CD4-positive, alpha-beta T cell treated with Interleukin-17A for 4 hours (primary cell): Measurements from ENCODE around the gene INPPL1.
"Not testable (repeated sequence)": the region's sequence is repeated elsewhere in the genome, so short reads cannot be mapped to it uniquely, and the experiment has no call there.

Experiments
- DNase-seq: peaks from one replicate; pipeline ENCODE4 v3.0.0-alpha.2; 2020; ENCODE audit warnings: mixed read lengths

The INPPL1 gene

DNA sequence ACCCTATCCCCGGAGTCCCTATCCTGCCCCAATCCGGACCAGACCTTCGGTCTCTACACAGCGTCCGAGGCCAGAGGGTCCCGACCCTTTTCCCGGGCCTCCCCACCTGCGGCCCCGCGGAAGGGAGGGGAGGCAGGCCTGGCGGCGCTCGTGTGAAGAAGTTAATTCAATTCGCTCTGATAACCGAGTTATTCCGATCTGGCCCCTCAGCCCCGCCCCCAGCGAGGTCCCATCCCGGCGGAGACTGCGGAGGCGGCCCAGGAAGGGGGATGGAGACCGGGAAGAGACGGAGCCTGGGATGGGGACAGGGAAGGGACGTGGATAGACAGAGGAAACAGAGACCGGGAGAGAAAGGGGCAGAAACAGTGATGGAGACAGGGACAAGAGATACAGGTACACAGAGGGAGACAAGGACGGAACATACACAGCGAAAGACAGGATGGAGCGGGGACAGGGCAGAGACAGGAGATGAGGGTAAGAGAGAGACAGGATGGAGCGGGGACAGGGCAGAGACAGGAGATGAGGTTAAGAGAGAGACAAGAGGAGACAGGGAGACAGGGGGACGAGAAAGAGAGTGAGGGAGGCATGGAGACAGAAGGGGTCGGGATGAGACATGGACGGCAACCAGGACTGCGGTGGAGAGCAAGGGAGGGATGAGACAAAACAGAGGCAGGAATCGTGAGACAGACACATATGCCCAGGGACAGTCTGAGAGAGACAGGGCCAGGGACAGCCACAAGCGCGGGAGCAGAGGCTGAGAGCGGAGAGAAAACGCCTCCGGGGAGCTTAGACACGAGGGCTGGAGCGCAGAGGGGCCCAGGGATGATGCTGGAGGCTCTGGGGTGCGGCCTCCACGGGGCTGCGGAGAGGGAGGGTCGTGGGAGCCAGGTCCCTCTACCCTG lies 20.0 kb downstream of the INPPL1 start:
- no peak for DNase-seq

DNA sequence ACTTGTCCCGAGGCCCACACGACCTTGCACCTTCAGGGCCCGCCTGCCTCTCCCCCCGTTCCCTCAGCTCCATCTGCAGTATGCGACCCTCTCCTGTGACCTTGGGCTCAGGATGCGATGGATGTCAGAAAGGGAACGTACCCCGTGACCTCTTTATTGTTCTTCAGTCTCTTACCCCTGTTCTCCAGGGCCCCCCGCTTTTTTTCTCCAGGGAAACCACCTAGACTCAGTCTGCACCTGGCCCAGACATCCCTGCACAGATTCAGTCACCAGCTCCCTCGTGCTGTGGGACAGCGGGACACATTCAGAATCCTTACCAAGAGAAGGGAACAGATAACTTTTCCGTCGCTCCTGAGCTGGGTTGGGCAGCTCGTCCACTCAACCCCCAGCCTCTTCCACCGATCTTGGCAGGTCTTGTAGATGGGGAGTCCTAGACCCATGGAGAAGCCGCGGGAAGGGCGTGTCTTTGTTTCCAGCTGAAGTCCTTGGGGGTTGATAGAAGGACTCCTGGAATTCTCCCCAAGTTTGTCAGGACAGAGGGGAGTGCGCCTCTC lies 20.8 kb downstream of the INPPL1 start:
- no peak for DNase-seq

DNA sequence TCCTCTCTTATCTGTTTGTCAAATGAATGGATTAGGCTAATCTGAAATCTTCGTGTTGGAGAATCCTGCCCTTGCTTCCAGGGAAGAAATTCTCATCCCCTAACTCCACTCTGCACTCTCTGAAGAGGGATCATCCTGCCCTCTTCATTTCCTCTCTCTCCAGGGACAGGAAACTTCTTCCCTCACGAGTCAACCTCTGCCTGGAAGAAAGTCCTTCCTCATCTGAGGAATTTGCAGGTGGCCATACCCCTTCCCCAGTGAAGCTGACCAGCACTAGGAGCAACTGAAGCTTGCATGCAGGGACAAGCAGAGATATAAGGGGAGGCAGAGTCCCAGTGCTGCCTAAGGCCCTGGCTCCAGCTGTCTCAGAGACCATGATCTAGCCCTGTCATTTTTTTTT lies 23.0 kb downstream of the INPPL1 start:
- no peak for DNase-seq

DNA sequence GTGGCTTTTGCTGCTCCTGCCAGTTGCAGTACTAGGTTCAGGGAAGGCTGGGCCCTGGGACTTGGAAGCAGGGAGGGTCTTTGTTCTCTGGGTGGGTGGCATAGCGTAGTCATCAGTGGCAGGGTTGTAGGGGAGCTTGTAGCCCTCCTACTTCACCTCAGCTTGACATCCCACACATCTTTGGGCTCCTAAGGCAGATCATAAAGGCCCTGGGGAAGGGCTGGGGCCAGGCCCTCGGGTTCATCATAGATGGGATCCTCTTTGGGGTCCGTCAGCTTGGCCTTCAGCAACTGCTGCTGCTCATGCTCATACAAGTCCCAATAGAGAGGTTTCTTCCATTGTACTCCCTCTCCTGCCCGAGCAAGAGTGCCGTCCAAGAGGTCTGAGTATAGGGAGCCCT lies 25.4 kb downstream of the INPPL1 start:
- no peak for DNase-seq

DNA sequence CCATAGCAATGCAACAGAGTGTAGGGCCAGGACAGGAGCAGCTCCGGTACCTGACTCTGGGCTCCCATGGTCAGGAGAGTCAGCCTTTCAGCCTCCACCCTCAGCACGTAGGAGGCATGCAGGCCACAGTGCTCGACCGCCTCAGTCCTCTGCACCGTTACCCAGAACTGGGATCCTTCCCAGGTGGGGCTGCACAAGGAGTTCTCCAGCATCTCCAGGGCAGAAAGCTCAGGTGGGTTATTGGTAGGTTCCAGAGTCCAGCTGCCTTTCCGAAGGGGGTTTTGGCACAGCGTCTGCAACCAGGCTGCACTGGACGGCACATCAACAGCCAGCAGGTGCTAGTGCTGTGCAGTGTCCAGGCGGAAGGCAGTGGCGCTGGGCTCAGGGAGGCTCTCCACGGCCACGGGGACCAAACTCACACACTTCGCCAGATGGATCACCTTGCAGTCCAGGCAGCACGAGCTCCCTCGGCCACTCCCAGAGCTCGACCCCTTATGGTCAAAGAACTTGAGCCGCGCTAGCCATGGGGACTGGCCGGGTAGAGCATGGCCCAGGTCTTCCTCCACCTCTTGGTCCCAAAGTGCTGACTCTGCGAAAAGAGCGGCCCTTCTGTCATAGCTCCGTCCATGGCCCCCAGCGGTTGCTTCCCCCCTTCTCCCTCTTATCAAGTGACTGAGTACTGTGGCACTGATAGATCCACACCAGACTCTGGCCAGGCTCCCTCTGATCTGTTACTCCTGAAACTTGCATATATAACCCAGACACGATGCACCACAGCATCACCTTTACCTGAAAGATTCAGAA lies 26.3 kb downstream of the INPPL1 start:
- no peak for DNase-seq

DNA sequence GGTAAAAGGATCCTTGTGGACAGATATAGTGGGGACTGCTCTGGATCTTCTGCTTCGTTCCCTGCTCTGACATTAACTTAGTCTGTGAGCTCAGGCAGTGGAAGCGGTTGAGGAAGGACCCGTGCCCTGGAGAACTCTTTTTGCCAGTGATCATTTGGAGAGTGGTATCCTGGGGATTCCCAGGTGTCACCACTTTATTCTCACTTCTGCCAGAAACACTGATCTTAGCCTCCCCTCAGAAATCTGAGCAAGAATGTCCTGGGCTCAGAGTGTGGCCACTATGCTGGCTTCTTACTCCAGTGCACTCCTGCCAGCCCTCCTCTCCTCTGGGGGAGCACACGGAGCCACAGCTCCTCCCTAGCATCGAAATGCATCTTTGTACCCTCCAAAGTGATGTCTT lies 27.0 kb downstream of the INPPL1 start:
- DNase-seq, result no peak

DNA sequence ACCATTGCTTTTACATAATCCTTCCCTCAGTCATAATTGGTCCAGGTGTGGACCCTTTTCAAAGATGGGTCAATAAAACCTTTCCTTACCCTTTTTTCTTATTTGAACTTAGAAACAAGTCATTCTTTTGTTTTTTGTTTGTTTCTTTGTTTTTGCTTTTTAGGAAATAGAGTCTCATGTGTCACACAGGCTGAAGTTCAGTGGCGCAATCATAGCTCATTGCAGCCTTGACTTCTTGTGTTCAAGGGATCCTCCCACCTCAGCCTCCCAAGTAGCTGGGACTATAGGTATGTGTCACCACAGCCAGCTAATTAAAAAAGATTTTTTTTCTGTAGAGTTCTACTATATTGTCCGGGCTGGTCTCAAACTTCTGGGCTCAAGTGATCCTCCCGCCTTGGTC lies 28.8 kb downstream of the INPPL1 start:
- no peak for DNase-seq

DNA sequence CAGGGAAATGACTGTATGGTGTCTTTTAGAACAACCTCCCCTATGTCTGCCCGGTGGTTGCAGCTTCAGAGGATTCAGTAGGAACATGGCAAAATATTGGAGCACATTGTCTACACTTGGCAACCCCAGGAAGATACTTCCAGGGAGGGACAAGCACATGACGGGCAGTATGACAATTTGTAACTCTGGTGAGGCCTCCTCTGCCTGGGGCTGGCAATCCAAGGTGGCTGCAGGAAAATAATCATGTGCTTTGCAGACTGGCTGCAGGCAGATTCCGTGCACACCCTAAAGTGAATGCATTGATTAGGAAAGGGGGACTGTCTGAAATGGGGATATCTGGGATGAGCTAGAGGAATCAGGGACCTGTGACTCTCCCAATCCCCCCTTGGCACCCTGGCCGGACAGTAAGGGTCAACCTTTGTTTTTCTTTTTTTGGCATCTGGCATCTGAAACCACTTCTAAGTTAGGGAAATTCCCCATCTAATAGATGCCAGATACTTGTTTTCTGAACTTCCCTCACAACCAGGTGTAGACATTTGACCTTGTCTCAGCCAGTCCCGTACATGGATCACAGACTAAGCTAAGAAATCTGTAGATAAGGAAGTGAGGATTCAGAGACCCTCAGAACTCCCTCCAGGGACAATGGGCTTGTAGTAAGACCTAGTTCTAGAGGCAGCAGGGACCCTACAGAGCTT lies 29.9 kb downstream of the INPPL1 start:
- DNase-seq, result no peak

DNA sequence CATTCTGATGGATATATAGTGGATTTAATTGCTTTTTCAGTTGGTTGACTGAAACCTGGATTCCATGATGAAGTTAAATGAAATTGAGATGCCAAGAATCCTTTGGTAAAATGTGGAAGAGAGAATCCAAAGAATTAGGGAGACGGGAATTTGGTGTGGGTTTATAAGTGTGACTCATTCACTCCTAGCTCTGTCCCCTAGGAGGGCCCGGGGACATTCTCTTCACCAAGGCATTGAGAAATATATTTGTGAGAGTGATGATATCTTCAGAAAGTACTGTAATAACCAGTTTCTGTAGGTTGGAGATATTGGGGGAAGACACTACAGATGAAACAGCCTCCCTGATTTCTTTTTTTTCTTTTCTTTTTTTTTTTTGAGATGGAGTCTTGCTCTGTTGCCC lies 33.0 kb downstream of the INPPL1 start:
- DNase-seq, result no peak

DNA sequence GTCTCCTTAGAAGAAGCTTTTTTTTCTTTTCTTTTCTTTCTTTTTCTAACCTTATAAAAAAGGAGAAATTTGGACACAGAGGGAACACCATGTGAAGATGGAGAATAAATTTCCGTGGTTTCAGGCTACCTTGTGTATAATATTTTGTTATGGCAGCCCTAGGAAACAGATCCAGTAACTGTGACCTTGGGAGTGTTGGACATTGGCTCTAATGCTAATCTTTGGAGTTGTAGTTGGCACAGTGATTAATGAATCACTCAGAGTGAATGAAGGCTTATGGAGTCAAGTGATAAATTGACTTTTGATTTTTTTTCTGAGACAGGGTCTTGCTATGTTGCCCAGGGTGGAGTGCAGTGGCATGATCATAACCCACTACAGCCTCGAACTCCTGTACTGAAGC lies 34.9 kb downstream of the INPPL1 start:
- DNase-seq, result no peak

DNA sequence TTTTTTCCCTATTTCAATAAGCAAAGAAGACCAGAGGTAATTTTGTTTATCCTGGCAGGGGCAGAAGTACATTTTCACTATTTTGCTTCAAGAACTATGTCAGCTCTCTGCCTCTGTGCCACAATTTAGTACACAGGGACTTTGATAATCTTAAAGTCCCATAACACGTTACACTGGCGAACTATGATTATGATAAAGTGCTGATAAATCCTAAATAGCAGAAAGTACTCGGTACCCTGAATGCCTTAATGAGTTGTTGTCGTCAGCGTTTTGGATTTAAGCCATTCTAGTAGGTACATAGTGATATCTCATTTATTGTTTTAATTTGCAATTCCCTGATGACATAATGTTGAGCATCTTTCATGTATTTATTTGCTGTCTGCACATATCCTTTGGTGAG lies 36.0 kb downstream of the INPPL1 start:
- DNase-seq, result no peak

DNA sequence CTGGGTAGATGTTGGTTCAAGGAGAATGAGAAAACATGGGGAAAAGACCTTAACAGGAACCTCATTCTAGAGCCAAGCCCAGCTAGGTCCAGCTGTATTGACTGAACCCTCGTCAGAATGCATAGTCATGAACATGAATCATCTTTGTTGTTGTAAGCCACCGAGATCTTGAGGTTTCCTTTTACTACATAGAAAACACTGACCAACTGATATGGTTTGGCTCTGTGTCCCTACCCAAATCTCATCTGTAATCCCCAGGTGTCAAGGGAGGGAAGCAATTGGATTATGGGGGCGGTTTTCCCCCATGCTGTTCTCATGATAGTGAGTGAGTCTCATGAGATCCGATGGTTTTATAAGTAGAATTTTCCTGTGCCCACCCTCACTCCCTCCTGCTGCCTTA lies 38.8 kb downstream of the INPPL1 start:
- no peak for DNase-seq

DNA sequence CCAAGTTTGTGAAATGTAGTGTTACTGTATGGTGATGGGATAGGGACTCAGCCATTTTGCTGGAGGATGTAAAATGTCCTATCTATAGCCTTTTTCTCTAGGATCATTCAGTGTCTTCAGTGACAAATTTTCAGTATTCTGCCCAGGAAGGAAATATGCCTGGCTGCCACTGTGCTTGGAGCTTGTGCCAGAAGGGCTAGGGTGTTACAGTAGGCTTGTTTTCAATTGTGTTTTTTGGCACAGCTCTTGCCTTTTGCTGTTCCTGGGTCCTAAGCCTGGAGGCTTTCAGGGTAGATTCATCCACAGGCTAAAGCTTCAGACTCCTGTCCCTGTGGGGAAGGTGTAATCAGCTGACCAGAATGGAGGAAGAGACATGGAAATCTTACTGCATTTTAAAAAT lies 41.4 kb downstream of the INPPL1 start:
- no peak for DNase-seq

DNA sequence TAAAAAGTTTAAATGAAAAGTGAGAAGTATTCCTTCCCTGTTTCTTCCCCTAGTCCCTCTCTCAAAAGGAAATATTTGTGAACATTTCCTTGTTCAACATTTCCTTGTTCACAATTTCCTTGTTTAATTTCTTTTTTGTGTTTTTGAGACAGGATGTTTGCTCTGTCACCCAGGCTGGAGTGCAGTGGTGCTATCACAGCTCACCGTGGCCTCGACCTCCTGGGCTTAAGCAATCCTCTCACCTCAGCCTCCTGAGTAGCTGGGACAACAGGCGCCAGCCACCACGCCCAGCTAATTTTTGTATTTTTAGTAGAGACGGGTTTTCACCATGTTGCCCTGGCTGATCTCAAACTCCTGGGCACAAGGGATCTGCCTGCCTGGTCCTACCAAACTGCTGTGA lies 42.4 kb downstream of the INPPL1 start:
- DNase-seq, result not testable (repeated sequence)

DNA sequence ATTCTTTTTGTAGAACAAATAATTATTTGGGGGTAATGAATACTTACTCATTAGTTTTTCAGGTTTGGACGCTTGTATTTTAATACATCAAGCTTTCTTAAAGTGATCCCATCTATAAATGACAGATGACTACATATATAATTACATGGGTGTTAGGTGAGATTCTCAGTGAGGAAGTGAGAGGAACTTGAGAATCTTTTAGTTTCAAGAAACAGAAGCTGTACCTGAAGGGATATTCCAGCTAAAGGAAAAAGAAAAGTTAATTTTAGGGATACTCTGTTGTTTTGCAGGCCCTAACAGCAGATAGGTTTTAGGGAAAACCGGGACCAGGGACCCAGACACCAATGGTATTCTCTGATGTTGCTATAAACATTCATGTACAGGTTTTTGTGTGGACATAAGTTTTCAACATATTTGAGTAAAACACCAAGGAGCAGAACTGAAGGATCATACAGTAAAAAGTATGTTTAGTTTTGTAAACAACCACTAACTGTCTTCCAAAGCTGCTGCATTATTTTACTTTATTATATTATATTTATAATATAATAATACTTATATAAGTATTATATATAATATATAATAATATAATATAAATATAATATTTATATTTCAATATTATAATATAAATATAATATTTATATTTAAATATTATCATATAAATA lies 43.5 kb downstream of the INPPL1 start:
- no peak for DNase-seq

DNA sequence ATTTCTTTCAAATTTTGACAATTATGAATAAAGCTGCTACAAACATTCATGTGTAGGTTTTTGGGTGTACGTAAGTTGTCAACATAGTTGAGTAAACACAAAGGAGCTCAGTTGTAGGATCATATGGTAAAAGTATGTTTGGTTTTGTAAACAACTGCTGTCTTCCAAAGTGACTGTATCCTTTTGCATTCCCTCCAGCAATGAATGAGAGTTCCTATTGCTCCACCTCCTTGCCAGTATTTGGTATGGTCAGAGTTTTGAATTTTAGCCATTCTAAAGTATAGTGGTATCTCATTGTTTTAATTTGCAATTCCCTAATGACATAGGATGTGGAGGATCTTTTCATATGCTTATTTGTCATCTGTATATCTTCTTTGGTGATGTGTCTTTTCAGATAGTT lies 47.4 kb downstream of the INPPL1 start:
- no peak for DNase-seq

DNA sequence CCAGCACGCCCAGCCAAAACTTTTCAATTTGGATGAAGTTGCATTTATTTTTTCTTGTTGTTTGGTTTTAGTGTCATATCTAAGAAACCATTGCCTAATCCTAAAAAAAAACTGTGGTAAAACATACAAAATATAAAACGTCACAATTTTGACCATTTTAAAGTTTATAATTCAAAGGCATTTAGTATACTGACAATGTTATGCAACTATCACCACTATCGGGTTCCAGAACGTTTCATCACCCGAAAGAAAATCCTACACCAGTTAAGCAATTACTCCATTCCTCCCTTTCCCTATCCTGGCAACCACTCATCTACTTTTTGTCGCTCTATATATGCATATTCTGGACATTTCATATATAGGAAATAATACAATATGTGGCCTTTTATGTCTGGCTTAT lies 49.9 kb downstream of the INPPL1 start:
- DNase-seq, result no peak

DNA sequence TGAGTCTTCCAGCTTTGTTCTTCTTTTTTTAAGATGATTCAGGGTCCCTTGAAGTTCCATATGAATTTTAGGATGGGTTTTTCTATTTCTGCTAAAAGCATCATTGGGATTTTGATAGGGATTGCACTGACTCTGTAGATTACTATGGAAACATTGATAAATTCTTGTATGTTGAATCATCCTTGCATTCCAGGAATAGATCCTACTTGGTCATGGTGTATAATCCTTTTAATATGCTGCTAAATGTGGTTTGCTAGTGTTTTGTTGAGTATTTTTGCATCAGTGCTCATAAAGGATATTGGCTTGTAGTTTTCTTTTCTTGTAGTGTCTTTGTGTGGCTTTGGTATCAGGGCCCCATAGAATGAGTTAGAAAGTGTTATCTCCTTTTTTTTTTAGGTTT lies 54.3 kb downstream of the INPPL1 start:
- no peak for DNase-seq

DNA sequence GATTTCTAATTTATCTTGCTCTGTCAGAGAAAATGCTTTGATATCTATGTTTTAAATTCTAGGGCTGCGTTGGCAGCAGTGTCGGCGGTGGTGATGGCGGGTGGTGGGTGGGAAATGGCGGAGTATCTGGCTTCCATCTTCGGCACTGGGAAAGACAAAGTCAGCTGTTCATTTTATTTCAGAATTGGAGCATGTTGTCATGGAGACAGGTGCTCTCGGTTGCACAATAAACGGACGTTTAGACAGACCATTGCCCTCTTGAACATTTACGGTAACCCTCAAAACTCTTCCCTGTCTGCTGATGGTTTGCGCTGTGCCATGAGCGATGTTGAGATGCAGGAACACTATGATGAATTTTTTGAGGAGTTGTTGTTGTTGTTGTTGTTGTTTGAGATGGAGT lies 55.5 kb downstream of the INPPL1 start:
- DNase-seq, result no peak

DNA sequence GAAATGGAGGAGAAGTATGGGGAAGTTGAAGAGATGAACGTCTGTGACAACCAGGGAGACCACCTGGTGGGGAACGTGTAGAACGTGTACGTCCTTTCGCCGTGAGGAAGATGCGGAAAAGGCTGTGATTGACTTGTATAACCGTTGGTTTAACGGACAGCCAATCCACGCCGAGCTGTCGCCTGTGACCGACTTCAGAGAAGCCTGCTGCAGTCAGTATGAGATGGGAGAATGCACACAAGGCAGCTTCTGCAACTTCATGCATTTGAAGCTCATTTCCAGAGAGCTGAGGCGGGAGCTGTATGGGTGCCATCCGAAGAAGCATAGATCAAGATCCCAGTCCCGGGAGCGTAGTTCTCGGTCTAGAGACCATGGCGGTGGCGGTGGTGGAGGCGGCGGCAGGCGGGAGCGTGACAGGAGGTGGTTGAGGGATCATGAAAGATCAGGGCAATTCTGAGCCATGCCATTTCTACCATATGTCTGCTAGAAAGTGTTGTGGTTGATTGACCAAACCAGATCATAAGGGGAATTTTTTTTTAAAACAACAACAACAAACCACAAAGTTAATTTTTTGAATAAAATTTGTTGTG lies 56.3 kb downstream of the INPPL1 start:
- no peak for DNase-seq

DNA sequence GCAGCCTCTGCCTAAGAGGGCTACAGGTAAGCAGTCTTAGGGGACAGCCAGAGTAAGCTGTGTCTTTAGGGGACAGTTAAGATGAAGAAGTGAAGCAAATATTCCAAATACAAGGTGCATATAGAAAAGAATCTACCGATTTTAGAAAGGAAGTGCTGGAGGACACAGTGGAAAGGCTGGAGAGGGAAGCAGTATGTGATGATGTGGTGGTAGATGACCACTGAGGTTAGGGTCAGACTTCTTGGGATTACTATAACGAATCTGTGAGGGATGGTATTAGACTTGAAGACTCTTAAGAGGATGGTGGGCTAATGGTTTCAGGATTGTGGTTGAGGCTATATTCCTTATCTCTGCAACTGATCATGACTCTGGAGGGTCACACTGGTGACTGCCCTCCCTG lies 59.4 kb downstream of the INPPL1 start:
- no peak for DNase-seq

DNA sequence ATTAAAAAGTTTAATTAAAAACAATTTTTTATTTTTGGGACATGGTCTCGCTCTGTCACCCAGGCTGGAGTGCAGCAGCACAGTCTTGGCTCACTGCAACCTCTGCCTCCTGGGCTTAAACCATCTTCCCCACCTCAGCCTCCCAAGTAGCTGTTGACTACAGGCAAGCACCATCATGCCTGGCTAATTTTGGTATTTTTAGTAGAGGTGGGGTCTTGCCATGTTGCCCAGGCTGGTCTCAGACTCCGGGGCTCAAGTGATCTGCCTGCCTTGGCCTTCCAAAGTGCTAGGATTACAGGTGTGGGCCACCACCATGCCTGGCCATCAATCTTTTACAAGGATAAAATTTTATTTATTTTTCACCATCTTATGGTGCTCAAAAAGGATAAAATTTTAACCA lies 62.7 kb downstream of the INPPL1 start:
- no peak for DNase-seq
